HG03571 (cell line): Measurements from ENCODE around the gene CELSR2.
A peak's percentile ranks its signal among the peaks of the same experiment; 100 is the strongest.

Source experiments
- ATAC-seq: cut with Tn5 transposase; IDR thresholded peaks from one replicate; pipeline ENCODE4 v1.9.1; 2021; ENCODE audit not compliant: unreplicated experiment

The CELSR2 gene

GRCh38 chr1:109263597-109264378 lies 14.4 kb downstream of the CELSR2 start:
- ATAC-seq = peak; percentile 54

- no peak for ATAC-seq
Measured at GRCh38 chr1:109264379-109264755, 15.0 kb downstream of the CELSR2 start.

GRCh38 chr1:109265016-109265415 lies 15.7 kb downstream of the CELSR2 start:
- ATAC-seq = no peak

- no peak for ATAC-seq
Measured at GRCh38 chr1:109265741-109266330, 16.5 kb downstream of the CELSR2 start.

GRCh38 chr1:109266965-109267364 lies 17.6 kb downstream of the CELSR2 start:
- no peak for ATAC-seq

- no peak for ATAC-seq
Measured at GRCh38 chr1:109267743-109268300, 18.5 kb downstream of the CELSR2 start.

GRCh38 chr1:109268431-109269211 lies 19.3 kb downstream of the CELSR2 start:
- ATAC-seq = no peak

- ATAC-seq = no peak
Measured at GRCh38 chr1:109269212-109269980, 20.1 kb downstream of the CELSR2 start.

GRCh38 chr1:109269981-109270622 lies 20.8 kb downstream of the CELSR2 start:
- no peak for ATAC-seq

- no peak for ATAC-seq
Measured at GRCh38 chr1:109270623-109271317, 21.4 kb downstream of the CELSR2 start.

- ATAC-seq = no peak
Measured at GRCh38 chr1:109271458-109271857, 22.1 kb downstream of the CELSR2 start.

GRCh38 chr1:109272021-109272799 lies 22.9 kb downstream of the CELSR2 start:
- ATAC-seq = no peak

- no peak for ATAC-seq
Measured at GRCh38 chr1:109272831-109273547, 23.6 kb downstream of the CELSR2 start.

- no peak for ATAC-seq
Measured at GRCh38 chr1:109273570-109274288, 24.4 kb downstream of the CELSR2 start.

GRCh38 chr1:109274533-109275476 lies 25.5 kb downstream of the CELSR2 start:
- no peak for ATAC-seq

GRCh38 chr1:109275706-109276345 lies 26.5 kb downstream of the CELSR2 start:
- no peak for ATAC-seq
